Stimulated activated naive B cell treated with anti-CD40 and anti-IgM and Interleukin-4, amounts not matched to agents 10 μg/mL and 1 μg/mL and 100 μg/mL, for 72 hours (primary cell): ENCODE measurements around the gene TNNI3K.
A peak's percentile ranks its signal among the peaks of the same experiment; 100 is the strongest.

Source experiments
- ATAC-seq, 2 donors: fragments of 150-1000 bp; cut with Tn5 transposase; replicated peaks; 2 replicates each; pipeline ENCODE4 v1.10.0; 2021; ENCODE audit warnings: moderate library complexity in 1 of 2
- DNase-seq: peaks from one replicate; pipeline ENCODE4 v3.0.0; 2021
- H3K27ac Mint-ChIP-seq: one replicate; pipeline ENCODE4 v1.8.0; 2022; ENCODE audit warnings: mild to moderate bottlenecking, mixed read lengths
- H3K27me3 Mint-ChIP-seq, 2 donors: one replicate each; pipeline ENCODE4 v1.8.0; 2022; ENCODE audit warnings: mixed read lengths in 2 of 2
- H3K36me3 Mint-ChIP-seq, 2 donors: one replicate each; pipeline ENCODE4 v1.8.0; 2022; ENCODE audit warnings: mixed read lengths in 2 of 2, mild to moderate bottlenecking in 1 of 2
- H3K4me1 Mint-ChIP-seq, 2 donors: one replicate each; pipeline ENCODE4 v1.8.0; 2022; ENCODE audit warnings: mixed read lengths in 2 of 2, mild to moderate bottlenecking in 1 of 2
- H3K4me3 Mint-ChIP-seq, 2 donors: one replicate each; pipeline ENCODE4 v1.8.0; 2022; ENCODE audit warnings: mild to moderate bottlenecking in 2 of 2, mixed read lengths in 2 of 2, moderate library complexity in 1 of 2
- H3K9me3 Mint-ChIP-seq, 2 donors: one replicate each; pipeline ENCODE4 v1.8.0; 2022; ENCODE audit warnings: mixed read lengths in 2 of 2, mild to moderate bottlenecking in 1 of 2

The TNNI3K gene

GRCh38 chr1:74235153-74235552, at the start of gene TNNI3K:
Gene TNNI3K, plus strand, starts transcription at chr1:74235387. Its CDS starts 65 bp downstream, at chr1:74235452.
- H3K4me1 Mint-ChIP-seq: no peaks in the 10 kb centered on the region
- H3K4me3 Mint-ChIP-seq: no peak within 1 kb of the TSS
- ATAC-seq (no peak), DNase-seq (no peak)
- no peaks in the 10 kb centered on the region for H3K36me3 Mint-ChIP-seq
- H3K9me3 Mint-ChIP-seq: no peaks in the 10 kb centered on the region
- no peaks in the 10 kb centered on the region for H3K27me3 Mint-ChIP-seq
- no peak within 1 kb of the TSS for H3K27ac Mint-ChIP-seq

- H3K27me3 Mint-ChIP-seq: no peaks in the 10 kb centered on the region
- peaks cover 10 to 11% of the 10 kb centered on the region in 2 donors for H3K4me1 Mint-ChIP-seq
- DNase-seq (no peak), ATAC-seq (no peak)
- H3K4me3 Mint-ChIP-seq: no peak overlapping the region
- H3K36me3 Mint-ChIP-seq: peaks cover 0 to 9% of the 10 kb centered on the region in 2 donors
- peaks cover 0 to 8% of the 10 kb centered on the region in 2 donors for H3K9me3 Mint-ChIP-seq
- H3K27ac Mint-ChIP-seq: no peak overlapping the region
Measured at GRCh38 chr1:74193908-74194307, 41.3 kb upstream of the TNNI3K start.

- Mint-ChIP-seq H3K27me3 (no peaks in the 10 kb centered on the region), H3K36me3 (peaks cover 0 to 3% of the 10 kb centered on the region in 2 donors), H3K4me3 (no peak overlapping the region), H3K4me1 (peaks cover 10 to 11% of the 10 kb centered on the region in 2 donors), H3K9me3 (peaks cover 0 to under 1% of the 10 kb centered on the region in 2 donors), H3K27ac (no peak overlapping the region)
- ATAC-seq (no peak), DNase-seq (no peak)
Measured at GRCh38 chr1:74195339-74195738, 39.8 kb upstream of the TNNI3K start.

GRCh38 chr1:74197255-74197654, 37.9 kb upstream of the TNNI3K start:
- no peaks in the 10 kb centered on the region for H3K9me3 Mint-ChIP-seq
- ATAC-seq: peak in 1 of 2 donors; percentile 20

GRCh38 chr1:74197657-74198552, 37.3 kb upstream of the TNNI3K start, which contains the start of the genes FPGT and LRRIQ3:
Gene FPGT, plus strand, starts transcription at chr1:74198242. Its CDS starts 37 bp downstream, at chr1:74198279.
Gene LRRIQ3, minus strand, starts transcription at chr1:74198176. Its CDS starts 14,492 bp downstream, at chr1:74183684.
- no peaks in the 10 kb centered on the region for H3K27me3 Mint-ChIP-seq
- ATAC-seq: peak; percentile 93 to 96
- no peaks in the 10 kb centered on the region for H3K9me3 Mint-ChIP-seq
- peak within 1 kb of the TSS; percentile 89 for H3K27ac Mint-ChIP-seq
- H3K36me3 Mint-ChIP-seq: no peaks in the 10 kb centered on the region
- H3K4me1 Mint-ChIP-seq: peaks cover 10 to 11% of the 10 kb centered on the region in 2 donors
- peak within 1 kb of the TSS; percentile 89 to 92 for H3K4me3 Mint-ChIP-seq
- peak; percentile 93 for DNase-seq

More at GRCh38 chr1:74197255-74197654, 37.9 kb upstream of the TNNI3K start:
- H3K36me3 Mint-ChIP-seq: no peaks in the 10 kb centered on the region
- peak overlapping the region; percentile 89 for H3K27ac Mint-ChIP-seq
- no peak for DNase-seq
- H3K4me1 Mint-ChIP-seq: peaks cover 10 to 11% of the 10 kb centered on the region in 2 donors
- H3K27me3 Mint-ChIP-seq: no peaks in the 10 kb centered on the region
- peak overlapping the region; percentile 89 to 92 for H3K4me3 Mint-ChIP-seq

- no peaks in the 10 kb centered on the region for H3K9me3 Mint-ChIP-seq
- no peak overlapping the region for H3K4me3 Mint-ChIP-seq
- no peak for ATAC-seq
- peaks cover 10 to 11% of the 10 kb centered on the region in 2 donors for H3K4me1 Mint-ChIP-seq
- no peak for DNase-seq
- H3K36me3 Mint-ChIP-seq: peaks cover 2 to 3% of the 10 kb centered on the region in 2 donors
- H3K27me3 Mint-ChIP-seq: no peaks in the 10 kb centered on the region
- H3K27ac Mint-ChIP-seq: no peak overlapping the region
Measured at GRCh38 chr1:74199504-74199903, 35.7 kb upstream of the TNNI3K start.

GRCh38 chr1:74205266-74205665, 29.9 kb upstream of the TNNI3K start:
- no peak for ATAC-seq
- Mint-ChIP-seq H3K4me3 (no peak overlapping the region), H3K27me3 (no peaks in the 10 kb centered on the region), H3K27ac (no peak overlapping the region), H3K36me3 (peaks cover 6 to 11% of the 10 kb centered on the region in 2 donors), H3K9me3 (no peaks in the 10 kb centered on the region), H3K4me1 (no peaks in the 10 kb centered on the region)
- DNase-seq: no peak

DNA sequence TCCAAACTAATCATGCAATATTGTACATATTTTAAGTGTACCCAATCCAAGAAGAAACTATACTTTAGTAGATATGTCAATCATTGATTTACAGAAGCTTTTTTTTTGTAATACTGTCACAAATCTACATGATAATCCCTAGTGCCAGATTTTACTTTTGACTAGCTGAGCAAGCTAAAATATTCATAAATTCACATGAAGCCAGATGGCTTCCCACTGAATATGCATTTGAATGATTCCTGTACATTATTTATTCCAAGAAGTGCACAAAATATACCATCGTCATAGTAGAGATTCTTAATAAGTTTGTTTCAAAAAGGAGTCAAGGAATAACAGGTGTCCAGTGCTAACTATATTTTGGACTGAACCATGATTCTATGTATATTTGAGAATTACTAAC, 20.0 kb upstream of the TNNI3K start:
- Mint-ChIP-seq H3K4me3 (no peak overlapping the region), H3K36me3 (no peaks in the 10 kb centered on the region), H3K4me1 (no peaks in the 10 kb centered on the region), H3K9me3 (no peaks in the 10 kb centered on the region), H3K27me3 (no peaks in the 10 kb centered on the region), H3K27ac (no peak overlapping the region)
- DNase-seq: no peak
- ATAC-seq: no peak

GRCh38 chr1:74222701-74223100, 12.5 kb upstream of the TNNI3K start:
- H3K36me3 Mint-ChIP-seq: peaks cover 2 to 13% of the 10 kb centered on the region in 2 donors
- no peak for ATAC-seq
- H3K27ac Mint-ChIP-seq: no peak overlapping the region
- H3K4me1 Mint-ChIP-seq: no peaks in the 10 kb centered on the region
- H3K27me3 Mint-ChIP-seq: no peaks in the 10 kb centered on the region
- peaks cover 19 to 22% of the 10 kb centered on the region in 2 donors for H3K9me3 Mint-ChIP-seq
- no peak overlapping the region for H3K4me3 Mint-ChIP-seq
- DNase-seq: no peak

GRCh38 chr1:74223453-74223852, 11.7 kb upstream of the TNNI3K start:
- H3K4me3 Mint-ChIP-seq: no peak overlapping the region
- no peak overlapping the region for H3K27ac Mint-ChIP-seq
- no peak for DNase-seq
- H3K4me1 Mint-ChIP-seq: no peaks in the 10 kb centered on the region
- H3K9me3 Mint-ChIP-seq: peaks cover 23 to 25% of the 10 kb centered on the region in 2 donors
- H3K36me3 Mint-ChIP-seq: peaks cover 2 to 13% of the 10 kb centered on the region in 2 donors
- ATAC-seq: no peak
- no peaks in the 10 kb centered on the region for H3K27me3 Mint-ChIP-seq

DNA sequence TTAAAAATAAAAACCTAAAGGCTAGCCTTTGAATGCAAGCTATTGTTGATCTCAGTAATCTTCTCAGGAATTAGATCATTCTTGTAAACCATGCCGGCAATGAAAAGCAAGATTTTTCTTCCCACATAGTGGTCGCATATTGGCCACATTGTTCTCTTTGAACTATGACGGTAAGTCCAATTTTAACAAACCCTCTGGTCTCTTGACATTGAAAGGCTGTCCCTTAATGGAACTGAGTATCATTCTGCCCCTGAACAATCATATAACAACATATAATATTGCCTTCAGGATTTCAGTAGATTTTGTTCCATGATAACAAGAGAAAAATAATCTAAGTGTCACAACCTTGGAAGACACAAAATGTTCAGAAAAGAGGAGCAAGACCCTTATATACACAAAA, 1.3 kb downstream of the TNNI3K start:
- H3K27ac Mint-ChIP-seq: no peak overlapping the region
- H3K36me3 Mint-ChIP-seq: no peaks in the 10 kb centered on the region
- ATAC-seq: no peak
- H3K4me1 Mint-ChIP-seq: no peaks in the 10 kb centered on the region
- H3K4me3 Mint-ChIP-seq: no peak overlapping the region
- no peaks in the 10 kb centered on the region for H3K9me3 Mint-ChIP-seq
- no peaks in the 10 kb centered on the region for H3K27me3 Mint-ChIP-seq
- no peak for DNase-seq

- H3K9me3 Mint-ChIP-seq: no peaks in the 10 kb centered on the region
- H3K4me3 Mint-ChIP-seq: no peak overlapping the region
- H3K4me1 Mint-ChIP-seq: no peaks in the 10 kb centered on the region
- H3K36me3 Mint-ChIP-seq: no peaks in the 10 kb centered on the region
- H3K27ac Mint-ChIP-seq: no peak overlapping the region
- DNase-seq (no peak), ATAC-seq (no peak)
- H3K27me3 Mint-ChIP-seq: no peaks in the 10 kb centered on the region
Measured at GRCh38 chr1:74237035-74237434, 1.8 kb downstream of the TNNI3K start.

GRCh38 chr1:74237787-74238186, 2.6 kb downstream of the TNNI3K start:
- Mint-ChIP-seq H3K4me1 (no peaks in the 10 kb centered on the region), H3K36me3 (no peaks in the 10 kb centered on the region), H3K9me3 (no peaks in the 10 kb centered on the region)

DNA sequence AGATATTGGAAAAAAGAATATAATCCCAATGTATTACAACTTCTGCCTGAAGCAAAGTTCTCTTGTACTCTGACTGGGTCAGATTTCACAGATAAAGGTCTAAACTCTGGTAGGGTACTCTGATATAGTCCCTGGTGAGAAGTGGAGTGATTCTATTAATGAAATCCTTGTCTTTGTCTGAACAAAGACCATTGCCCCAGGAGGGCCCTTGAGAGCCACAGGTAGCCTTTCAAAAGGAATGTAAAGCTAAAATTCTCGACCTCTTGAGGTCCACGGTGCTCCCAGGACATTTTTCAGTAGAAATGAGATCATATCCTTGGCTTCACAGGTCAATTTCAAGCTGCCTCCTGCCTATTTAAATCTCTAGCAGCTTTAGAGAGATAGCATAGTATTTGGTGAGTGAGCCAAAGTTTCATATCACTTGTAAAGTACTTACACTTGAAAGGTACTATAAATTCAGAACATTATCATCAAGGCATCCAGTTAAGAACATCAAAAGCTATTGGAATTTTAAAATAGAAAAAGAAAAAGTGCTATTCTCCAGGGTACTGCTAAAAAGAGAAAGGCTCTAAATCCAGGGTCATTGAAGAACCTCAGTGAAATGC, 10.1 kb downstream of the TNNI3K start:
- ATAC-seq (no peak), DNase-seq (no peak)
- H3K4me1 Mint-ChIP-seq: no peaks in the 10 kb centered on the region
- no peaks in the 10 kb centered on the region for H3K36me3 Mint-ChIP-seq
- peaks cover 3 to 6% of the 10 kb centered on the region in 2 donors for H3K9me3 Mint-ChIP-seq
- no peak overlapping the region for H3K4me3 Mint-ChIP-seq
- no peaks in the 10 kb centered on the region for H3K27me3 Mint-ChIP-seq
- H3K27ac Mint-ChIP-seq: no peak overlapping the region

More at GRCh38 chr1:74237787-74238186, 2.6 kb downstream of the TNNI3K start:
- no peak overlapping the region for H3K4me3 Mint-ChIP-seq
- H3K27me3 Mint-ChIP-seq: no peaks in the 10 kb centered on the region
- H3K27ac Mint-ChIP-seq: no peak overlapping the region
- DNase-seq (no peak), ATAC-seq (no peak)
